Right kidney (tissue), 1 donor: ENCODE data around the gene SREBF2.

Experiments used
- DNase-seq: peaks from one replicate; pipeline ENCODE4 v3.0.0-alpha.2; 2016

SREBF2 gene

GRCh38 chr22:41908411-41909309, 75.8 kb downstream of the SREBF2 start:
- no peak for DNase-seq

DNA sequence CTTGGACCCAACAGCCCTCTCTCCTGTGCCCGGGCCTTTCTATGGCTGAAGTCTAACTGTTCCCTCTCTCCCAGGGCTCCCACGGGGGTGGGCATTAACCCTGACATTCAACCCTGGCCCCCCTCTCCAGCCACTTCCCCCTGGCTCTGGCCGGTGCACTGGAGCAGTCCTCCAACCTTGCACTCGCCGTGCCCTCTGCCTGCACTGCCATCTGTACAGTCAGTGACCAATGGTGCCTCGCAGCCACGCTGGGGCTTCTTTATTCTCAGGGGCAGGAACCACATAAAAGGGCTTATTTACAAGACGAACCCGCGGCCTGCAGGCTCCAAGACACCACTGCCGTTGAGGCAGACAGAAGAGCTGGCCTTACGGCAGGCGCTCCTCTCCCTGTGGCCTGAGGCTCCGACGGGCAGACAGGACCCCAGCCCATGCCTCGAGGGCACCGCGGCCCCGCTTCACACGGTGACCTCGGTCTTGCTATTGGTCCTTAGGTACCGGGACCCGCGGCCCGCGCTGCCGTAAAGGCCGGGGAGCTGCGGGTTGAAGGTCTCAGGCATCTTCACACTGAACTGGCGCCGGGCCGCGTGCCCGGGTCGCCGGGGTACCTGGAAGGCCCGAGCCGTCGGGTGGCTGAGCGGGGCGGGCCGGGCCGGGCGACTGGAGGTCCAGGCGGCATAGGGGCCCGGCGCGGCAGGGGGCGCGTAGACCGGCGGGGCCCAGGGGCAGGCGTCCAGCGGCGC, 76.6 kb downstream of the SREBF2 start:
- no peak for DNase-seq

DNA sequence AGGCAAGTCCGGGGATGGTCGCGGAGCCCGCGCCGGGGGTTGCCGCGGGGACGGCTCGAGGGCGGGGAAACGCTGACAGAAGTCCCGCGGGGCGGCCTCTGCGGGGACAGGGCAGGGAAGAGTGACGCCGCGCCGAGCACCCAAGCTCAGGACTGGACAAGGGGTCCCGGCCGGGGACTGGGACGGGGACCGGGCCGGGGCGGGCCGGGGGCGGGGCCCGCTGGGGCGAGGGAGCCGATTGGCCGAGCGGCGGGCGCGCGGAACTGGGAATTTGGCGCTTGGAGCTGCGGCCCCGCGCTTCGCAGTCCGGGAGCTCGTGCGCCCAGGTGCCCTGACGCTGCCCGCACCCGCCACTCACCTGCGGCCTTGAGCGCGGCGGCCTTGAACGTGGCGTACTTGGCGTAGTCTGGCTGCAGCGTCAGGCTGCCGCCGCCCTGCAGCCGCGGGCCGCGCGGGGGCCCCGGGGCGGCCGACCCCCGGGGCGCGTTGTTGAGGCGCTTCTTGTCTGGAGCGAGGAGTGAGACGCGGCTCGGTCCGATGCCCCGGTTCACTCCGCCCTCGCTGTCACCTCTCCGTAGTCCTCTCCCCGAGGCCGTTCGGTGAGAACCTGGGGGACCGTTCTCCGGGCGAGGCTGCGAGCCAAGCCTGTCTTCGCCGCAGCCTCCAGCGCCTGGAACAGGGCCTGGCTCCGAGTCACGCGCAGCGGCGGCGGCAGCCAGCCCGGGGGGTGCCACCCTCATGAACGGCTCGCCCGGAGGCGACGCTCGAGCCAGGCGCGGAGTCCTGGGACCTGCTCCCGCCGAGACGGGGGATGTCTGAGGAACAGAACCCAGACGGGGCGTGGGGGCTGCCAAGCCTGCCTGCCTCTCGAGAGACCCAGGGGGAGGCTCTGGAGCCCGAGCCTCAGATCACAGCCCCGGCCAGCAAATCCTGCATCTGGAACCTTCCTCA, 77.4 kb downstream of the SREBF2 start:
- DNase-seq = peak; percentile 67

DNA sequence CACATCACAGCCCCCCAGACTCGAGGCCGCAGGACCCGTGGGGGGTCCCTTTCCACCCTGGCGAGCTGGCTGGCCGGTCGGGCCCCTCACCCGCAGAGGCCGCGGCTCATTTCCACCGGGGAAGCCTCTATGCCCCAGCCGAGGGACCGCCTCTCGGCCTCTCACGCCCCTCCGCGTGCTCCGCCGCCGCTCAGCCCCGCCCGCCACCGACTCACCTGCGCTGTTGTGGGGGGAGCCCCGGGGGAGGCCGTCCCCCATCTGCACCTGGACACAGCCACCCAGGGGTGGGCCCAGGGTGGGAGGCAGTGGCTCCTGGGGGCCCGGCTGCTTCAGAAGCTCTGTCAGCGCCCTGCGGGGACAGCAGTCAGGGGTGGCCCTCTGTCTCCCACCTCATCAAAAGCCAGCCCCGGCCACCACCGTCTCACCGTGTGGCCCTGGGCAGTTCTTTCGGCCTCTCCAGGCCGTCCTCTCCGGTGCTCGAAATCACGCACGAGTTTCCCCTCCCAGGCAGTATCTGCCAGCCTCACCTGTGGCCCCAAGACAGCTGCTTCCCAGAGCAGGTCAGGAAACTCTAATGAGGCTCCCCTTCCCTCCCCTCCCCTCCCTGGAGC, 78.2 kb downstream of the SREBF2 start:
- no peak for DNase-seq

GRCh38 chr22:41912338-41913039, 79.6 kb downstream of the SREBF2 start:
- DNase-seq = no peak

DNA sequence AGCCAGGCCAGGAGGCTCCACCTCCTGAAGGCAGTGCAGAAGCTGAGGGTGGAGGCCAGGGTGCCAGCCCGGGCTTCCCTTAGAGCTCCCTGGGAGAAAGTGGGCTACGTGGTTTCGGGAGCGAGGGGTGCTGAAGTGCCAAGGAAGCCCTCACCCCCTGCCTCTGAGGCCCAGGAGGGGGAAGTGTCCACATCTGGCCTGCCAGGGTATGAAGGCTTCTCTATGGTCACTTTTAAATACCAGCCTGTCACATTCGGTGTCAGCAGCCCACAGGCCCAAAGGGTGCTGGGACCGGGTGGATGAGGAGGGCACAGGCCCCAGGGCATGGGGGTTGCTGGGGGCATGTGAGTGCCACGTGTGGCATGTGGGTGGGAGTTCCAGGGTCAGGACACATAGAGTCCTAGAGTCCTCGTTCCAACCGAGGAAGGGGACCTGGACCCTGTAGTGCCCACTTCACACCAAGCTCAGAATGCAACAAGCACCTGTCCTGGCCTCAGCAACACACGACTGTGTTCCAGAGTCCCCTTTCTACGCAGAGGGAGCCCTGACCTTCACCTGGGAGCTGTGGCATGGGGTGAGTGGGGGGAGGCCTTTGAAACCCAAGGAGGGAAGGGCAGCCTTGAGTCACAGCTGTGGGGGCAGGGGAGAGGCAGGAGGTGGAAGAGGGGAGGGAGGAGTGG, 80.3 kb downstream of the SREBF2 start:
- DNase-seq = no peak

GRCh38 chr22:41913842-41914534, 81.1 kb downstream of the SREBF2 start:
- DNase-seq = peak; percentile 66

GRCh38 chr22:41914611-41915034, 81.7 kb downstream of the SREBF2 start:
- peak; percentile 64 for DNase-seq

GRCh38 chr22:41915035-41915785, 82.3 kb downstream of the SREBF2 start, which contains the start of gene SHISA8:
Gene SHISA8 (minus strand): TSS chr22:41915074. CDS start chr22:41914667, 407 bp downstream.
- DNase-seq = peak; percentile 54

- no peak for DNase-seq
These were observed 83.0 kb downstream of the SREBF2 start for GRCh38 chr22:41915786-41916493.

DNA sequence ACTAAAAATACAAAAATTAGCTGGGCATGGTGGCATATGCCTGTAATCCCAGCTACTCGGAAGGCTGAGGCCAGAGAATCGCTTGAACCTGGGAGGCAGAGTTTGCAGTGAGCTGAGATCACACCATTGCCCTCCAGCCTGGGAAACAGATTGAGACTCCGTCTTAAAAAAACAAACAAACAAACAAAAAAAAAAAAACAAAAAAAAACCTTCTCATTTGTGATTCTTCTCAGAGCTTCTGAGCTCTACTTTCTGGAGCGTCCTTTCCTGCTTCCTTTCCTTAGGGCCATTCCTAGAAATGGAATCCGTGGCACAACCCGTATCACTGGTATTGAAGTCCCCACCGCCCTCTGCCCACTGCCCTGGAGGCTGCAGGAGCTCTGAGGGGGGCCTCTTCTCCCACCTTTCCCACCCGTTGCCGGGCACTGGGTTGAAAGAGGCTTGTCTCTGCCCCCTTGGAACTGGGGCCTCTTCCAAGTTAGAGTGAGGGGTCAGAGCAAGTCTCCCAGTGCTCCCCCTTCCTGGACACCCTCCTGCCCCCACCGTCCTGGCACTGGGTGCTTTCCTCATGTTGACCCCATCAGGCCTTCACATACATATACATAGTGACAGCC, 83.9 kb downstream of the SREBF2 start:
- no peak for DNase-seq

GRCh38 chr22:41917375-41917902, 84.5 kb downstream of the SREBF2 start:
- no peak for DNase-seq

DNA sequence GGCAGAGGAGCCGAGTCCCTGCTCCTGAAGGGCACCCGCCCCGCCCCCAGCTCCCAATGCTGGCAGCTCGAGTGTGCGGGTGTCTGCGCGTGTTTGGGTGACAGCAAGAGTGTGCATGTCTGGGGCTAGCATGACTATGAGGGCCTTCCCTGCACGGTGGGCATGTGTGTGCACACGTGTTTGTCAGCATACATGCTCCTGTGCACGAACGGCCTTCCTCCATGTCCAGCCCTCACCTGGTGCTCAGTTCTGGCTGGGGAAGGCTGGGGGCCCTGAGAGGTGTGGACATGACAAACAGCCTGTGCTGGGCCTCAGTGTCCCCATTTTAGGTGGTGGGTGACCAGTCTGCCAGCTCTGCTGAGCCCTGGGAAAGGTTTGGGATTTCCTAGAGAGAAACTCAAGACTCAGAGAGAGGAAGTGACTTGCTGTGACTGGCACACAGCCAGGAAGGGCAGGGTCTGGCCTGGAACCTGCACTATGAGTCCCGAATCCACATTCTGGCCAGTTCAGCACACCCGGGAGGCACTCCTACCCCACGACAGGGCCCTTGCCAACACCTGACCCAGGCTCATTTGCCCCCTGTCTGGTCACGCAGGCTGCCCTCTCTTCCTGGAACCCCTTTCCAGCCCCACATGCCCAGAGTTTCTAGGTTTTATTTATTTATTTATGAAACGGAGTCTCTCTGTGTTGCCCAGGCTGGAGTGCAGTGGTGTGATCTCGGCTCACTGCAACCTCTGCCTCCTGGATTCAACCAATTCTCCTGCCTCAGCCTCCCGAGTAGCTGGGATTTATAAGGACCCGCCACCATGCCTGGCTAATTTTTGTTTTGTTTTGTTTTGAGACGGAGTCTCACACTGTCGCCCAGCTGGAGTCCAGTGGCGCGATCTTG, 85.2 kb downstream of the SREBF2 start:
- DNase-seq = no peak

DNA sequence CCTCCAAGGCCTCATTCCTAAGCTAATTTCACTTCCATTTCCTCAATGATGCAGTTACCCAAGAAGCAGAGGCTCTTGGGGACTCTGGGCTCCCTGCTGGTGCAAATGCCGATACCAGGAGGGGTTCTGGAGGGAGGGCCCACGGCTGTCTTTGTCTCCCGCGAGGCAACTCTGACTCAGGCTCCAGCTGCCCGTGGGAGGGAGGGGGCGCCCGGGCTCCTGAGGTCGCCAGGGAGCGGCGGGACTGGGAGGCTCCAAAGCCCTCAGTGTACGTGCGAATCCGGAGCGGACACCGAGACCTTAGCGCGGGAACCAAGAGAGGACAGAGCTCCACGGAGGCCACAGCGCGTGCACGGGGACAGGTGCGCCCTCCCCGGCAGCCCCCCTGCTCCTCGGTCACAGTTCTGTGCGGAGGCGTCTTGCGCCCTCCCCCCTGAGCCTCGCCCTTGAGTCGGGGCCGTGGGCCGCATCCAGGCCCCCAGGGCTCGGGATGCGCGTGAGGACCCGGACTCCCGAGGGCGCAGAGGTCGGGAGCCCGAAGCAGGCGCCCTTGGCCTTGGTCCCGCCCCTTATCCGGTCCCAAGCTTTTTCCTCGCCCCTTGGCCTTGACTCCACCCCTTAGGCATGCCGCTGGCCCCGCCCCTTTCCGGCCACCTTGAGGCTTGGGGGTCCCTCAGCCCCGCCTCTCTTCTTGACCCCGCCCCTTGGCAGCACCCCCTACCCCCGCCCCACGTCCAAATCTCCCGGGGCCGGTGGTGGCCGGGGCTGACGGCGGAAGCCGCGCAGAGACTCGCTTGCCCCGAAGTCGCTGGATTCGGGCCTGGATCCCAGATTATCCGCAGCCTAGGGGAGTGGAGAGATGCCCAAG, 86.7 kb downstream of the SREBF2 start:
- DNase-seq = peak; percentile 67

- no peak for DNase-seq
These were observed 87.5 kb downstream of the SREBF2 start for GRCh38 chr22:41920271-41920976.
